Measurements from ENCODE around the gene KCNMA1.

The KCNMA1 gene

DNA sequence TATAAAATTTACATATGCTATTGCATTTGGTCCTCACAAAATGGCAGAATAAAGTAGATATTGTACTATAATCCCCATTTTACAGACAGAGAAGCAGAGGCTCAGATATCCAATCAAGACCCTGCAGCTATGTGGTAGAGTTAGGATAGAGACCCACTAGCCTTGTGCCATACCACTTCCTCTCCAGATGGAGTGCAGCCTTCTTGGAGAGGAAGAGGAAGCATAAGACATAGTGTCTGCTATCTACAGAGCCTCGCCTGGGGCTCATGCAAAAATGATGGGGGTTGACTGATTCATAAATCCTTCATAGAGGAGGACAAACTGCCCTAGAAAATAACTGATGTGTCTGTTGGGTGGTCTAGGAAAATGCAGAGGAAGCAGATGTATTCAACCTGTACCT lies 447.3 kb downstream of the KCNMA1 start:
- DNase-seq, result no peak

DNA sequence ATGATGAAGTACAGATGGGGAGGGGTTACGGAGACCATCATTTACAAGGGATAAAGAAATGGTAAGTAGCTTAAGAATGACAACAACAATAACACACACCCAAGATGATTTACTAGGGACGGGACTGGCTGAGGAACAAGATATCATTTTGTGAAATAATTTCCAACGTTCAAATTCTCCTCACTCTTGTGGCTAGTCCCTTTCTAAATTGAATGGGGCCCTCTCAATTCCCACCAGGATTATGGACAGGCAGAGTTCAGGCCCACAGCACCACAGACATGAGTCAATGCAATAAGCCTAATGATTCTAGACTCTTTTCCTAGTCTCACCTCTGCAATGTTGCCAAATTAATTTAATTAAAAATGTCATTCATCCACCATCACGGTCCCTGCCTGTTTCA lies 448.1 kb downstream of the KCNMA1 start:
- DNase-seq, result no peak

DNA sequence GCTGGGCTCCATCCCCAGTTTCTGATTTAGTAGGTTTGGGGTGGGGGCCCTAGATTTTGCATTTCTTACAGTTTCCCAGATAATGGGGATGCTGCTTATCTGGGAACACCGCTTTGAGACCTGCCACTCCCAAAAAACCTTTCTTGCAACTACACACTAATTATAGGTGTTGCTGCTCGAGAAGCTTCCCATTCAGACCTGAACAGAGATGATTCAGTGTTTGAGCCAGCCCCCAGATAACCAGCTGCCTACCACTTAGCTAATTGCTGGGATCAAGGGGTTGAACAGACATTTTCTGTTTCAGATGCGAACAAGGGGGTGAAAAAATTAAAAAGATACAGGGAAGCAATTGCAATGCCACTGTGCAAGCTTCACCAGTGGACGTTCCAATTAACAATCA lies 448.5 kb downstream of the KCNMA1 start:
- no peak for DNase-seq

DNA sequence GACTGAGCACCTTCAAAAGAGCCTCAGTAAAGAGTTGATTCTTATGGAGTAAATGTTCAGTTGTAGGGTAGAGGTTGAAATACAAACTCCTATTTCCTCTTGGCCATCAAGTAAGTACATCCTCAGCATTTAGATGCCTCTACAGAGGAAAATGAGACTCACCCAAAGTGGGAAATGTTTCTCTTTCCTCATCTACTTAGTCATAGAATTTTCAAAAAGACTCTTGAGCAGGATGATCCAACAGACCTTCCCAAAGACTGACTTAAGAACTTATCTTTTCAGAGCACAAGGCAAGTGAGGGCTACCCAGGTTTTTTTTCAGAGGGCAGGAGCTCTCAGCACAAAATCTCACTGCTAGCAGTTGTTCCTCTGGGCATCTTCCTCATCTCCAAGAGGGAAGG lies 449.1 kb downstream of the KCNMA1 start:
- peak; percentile 63 for DNase-seq

DNA sequence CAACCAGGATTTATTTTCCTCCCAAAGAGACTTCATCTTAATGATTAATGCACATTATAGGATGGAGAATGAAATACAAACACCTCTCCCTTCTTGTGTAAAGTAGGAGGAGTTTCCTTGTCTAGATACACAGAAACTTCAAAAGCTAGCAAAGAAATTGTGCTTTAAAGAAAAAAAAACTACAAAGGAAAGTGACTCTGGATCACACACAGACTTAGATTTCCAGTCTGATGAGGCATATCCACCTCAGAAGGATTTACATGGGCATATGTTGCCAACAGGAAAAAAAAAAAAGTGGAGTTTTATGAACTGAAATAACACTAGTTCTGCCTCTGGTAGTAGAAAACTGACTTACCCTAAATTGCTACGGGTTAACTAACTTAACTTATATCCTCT lies 449.6 kb downstream of the KCNMA1 start:
- no peak for DNase-seq

DNA sequence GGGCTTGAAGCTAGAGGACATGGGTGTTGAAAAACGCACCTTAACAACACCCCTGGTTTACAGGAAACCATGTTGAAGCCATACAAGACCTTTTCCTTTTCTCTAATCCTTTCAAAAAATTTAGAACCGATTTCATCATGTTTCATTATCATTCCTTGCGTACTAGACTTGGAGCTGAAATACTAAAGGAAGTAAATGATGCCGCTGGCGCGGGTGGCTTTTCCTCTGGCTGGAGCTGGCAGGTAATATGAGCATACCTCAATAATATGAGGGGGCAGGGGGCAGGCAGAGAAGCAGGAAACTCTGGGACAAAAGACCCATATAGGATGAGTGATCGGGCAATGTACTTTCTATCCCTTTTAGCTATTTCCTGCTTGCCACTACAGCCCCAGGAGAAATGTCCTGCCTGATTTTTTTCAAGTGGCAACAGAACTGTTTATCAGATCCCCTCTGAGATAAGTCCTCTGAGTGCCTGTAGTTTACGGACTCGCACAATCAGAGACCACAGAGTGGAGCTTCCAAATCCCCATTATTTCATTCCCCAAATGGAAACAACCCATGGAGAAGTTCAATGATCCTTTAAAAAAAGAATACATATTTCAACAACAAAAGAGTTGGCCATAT lies 450.1 kb downstream of the KCNMA1 start:
- no peak for DNase-seq

DNA sequence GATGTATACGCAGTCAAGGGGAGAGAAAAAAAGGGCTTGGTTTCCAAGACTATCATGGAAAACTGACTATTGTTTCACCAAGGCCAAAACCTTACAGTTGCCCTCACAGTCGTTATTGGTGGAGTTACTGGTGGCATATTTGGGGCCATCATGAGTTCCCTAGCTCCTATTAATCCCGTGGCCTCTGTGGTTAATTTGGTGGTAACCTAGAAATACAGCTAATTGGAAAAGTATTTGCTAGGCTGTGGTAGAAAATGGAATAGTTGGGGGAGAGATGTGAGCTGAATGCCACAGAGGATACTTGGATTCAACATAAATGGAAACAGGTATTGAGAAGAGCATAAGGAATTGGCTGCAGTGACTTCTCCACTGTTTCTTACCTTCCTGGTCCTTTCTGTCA lies 450.7 kb downstream of the KCNMA1 start:
- DNase-seq, result peak; percentile 75

DNA sequence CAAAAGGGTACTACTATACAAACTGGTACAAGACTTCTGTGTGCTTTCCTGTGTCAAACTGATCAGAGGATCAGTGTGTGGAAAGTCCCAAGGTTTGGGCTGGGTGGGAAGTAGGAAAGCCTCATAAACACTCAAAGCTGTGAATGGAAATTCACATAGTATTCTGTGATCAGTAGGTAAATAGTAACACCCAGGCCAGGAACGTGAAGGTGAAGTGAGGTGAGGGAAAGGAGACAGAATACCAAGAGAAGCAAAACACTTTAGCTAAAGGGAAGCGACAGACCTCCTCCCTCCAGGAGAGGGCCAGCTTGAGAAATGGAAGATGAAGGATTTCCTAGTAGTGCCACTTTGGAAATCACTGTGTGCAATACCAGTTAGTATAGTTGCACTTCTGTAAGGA lies 451.9 kb downstream of the KCNMA1 start:
- no peak for DNase-seq

DNA sequence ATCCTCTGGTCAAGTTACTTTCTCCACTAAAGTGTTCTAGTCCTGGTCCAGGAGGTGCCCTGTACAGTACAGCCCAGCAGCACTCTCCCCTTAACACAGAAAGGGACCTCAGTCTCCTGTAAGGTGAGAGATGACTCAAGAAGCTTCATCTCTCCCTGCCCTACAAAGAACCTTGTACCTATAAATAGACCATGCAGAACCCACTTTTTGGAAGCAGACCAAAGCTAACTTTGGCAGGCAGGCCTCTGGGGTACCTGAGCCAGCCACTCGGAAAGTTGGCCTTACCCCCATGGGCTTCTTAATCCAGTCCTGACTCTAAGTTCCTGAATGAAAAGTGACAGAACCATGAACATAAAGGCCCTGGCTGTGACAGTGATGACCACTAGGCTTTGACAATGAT lies 454.8 kb downstream of the KCNMA1 start:
- DNase-seq, result no peak

DNA sequence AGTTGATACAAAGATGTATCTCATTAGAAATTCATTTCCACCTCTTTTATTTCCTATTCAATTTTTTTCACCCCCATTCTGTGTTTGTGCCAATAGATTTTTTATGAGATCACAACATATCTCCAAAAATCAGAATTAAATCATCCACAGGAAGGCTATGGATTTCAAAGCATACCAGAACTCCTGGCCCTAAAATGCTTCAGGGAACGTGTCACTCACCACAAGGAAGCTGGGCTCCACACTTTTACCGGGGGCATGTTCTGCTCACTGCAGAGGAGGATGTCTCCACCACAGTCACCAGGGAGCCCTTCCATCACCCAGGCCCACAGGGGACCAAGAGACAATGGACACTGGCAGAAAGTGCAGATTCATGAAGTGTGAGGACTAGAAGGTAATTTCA lies 456.8 kb downstream of the KCNMA1 start:
- DNase-seq, result peak; percentile 85

DNA sequence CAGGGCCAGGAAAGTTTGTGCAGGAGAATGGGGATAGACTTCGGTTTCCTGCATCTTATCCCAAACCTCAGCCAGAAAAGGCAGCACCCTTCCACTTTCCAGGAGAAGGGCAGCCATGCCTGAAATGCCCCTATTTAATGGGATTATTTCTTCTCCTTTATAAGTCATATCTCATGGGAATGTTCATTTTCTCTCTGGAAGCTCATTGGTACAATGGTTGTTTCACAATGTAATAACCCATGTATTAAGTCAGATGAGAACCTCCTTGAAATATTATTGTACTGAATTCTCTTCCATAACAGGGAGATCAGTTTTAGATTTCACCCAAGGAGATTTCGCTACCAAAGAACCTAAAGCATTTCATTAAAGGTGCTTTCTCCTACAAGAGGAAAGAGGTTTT lies 457.5 kb downstream of the KCNMA1 start:
- DNase-seq, result no peak

DNA sequence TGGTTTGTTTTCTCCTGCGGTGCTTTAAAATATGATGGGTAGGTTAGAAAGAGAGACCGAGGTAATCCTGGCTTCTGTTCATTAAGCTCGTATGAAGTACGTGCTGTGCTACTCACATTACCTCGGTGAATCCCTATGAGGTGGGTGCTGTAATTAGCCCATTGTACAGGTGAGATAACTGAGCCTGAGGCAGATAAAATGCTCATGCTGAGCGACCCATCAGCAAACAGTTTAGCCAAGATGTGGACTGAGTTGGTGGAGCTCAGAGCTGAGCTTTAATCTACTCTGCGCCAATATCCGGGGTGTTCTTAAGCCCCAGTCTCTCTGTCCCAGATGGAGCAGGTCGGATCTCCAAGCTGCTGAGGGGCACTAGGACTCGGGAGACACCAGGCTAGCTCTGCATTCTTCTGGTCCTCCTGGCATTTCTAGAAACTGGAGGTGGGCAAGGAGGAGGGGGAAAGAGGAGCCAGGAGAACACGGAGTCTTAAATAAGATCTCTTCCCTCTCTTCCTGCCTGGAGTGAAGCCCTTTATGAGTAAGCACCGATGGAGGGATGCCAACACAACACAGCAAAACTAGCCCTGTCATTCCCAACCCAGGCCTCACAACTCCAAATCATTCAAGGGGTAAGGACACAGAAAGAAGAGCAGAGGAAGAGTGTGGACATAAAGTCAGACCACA lies 458.5 kb downstream of the KCNMA1 start:
- peak; percentile 98 for DNase-seq

DNA sequence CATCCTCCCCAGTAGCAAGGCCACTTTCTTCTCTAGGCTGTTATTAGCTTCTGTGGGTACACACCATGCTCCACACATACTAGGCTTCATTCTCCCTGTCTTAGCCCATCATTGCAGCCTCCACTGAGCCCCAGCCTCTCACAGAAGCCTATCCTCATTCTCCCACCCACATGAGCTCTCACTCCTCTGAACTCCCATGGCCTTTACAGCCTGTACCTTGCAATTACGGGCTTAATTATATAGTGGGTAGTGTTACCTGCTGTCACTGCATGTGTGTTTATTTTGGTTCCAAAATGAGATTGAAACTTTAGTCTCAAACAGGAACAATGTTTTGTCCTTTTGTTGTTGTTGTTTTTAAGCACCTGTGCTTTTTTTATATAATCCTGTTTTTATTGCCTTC lies 460.0 kb downstream of the KCNMA1 start:
- no peak for DNase-seq

DNA sequence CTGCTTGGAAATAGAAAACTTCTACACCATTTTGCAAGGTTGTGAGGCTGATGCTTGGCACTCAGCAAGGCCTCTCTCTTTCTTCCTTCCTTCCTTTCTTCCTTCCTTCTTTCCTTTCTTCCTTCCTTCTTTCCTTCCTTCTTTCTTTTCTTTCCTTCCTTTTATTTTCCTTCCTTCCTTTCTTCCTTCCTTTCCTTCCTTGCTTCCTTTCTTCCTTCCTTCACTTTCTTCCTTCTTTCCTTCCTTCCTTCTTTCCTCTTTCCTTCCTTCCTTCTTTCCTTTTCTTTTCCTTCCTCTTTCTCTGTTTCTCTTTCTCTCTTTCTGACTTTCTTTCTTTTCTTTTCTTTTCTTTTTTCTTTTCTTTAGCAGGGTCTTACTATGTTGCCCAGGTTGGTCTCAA lies 460.4 kb downstream of the KCNMA1 start:
- DNase-seq, result no peak

DNA sequence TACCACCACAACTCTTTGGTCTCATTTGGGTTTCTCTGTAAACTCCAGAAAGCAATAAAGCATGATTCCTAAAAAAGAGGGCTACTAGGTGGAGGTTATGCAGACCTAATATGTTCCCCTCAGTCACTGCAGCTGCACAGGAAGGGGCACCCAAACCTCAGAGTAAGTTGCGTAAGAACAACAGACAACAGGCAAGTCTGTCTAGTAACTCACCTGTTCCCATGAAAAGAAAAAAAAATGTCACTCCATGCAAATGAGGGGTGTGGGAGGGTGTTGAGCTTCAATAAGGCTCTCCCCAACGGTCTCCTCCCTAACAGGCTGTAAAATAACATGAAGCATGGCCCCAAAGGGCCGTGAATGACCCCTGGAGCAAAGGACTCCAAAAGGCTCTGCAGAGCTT lies 461.4 kb downstream of the KCNMA1 start:
- no peak for DNase-seq

DNA sequence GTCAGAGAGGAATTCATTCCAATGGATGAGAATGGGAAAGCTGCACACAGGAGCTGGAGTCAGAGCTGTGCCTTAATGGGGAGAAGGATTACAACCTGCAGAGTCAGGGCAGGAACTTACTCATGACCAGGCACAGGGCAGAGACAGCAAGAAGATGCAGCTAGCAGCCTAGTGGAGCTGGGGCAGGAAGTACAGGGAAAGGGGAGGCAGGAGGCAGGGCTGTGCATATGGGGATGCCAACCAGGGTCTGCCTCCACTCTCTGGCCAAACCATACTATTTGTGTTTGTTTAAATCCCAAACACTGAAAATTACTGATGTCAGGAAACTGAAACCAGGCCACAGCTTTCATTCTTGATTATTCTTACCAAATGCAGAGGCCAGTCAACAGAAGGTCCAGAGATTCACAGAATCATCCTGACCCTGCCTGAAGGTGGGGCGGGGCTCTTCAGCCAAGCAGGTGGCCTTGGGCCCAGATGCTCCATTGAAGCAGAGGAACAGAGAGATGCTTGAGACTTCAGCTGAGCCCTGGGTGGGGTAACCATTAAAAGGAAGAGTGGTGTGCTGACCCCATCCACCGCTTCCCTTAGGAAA lies 461.9 kb downstream of the KCNMA1 start:
- no peak for DNase-seq

DNA sequence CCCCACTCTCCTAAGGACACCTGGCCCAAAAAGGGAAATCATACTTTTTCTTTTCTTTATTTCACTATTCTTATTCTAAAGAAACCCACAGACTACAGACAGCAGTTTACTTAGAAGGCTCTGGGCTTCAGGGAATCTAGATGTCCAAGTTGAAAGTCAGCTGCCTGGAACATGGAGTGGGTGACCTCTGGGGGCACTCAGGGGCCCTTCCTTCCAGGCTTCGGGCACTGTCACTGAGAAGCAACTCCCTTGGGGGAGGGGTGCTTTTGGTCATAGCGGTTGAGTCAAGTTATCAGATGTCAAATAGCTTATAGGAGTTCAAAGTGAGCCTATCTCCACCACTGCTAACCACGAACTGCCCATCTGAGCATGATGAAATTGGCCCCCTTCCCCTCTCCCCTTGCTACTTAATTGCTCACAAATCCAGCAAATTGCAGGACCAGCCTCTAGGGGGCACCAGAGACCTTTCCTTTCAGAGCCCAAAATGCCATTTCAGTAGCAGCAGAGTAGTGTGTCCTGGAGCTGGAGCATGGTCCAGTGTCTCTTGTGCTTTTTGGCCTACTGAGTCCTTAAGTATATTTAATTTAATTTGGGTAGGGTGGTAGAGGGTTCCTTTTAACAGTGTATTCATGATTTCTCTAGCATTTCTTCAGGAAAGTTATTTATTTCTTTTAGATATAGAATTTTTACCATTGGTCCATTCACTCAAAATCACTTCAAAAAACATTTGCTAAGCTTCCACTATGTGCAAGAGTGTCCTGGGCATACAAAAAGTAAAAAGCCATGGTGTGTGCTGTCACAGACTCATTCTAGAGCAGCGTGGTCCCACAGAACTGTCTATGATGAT lies 463.8 kb downstream of the KCNMA1 start:
- peak; percentile 83 for DNase-seq

DNA sequence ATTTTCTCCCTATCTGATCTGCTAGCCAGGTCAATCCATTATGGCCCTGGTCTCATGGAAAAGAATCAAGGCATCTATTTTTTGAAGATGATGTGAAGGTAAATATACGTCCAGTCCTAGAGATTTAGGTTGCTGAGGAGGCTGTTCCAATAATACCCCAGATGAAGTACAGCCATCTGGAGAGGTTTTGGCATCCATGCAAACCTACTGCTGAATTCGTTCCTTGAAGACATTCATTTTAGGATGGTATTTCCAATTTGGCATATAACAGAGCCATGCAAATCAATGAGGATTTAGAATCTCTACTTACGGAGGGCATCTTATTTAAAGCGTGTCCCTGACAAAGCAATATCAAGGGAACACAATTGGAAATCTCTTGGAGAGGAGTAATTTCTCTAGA lies 465.5 kb downstream of the KCNMA1 start:
- DNase-seq, result no peak

DNA sequence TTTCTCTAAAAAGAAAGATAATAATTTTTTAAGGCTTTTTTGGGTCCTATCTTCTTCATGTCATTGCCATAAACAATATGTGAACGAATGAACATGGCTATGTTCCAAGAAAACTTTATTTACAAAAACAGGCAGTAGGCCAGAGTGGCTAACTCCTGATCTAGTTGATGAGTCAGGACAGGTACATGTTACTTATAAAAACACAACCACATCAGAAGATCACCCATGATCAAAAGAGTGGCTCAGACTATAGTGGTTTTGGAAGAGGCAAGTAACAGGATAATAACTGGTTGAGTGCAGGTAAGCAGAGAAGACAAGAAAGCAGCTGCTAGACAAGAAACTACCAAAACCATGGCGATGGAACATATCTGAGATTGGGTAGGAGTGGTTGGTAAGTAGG lies 468.7 kb downstream of the KCNMA1 start:
- no peak for DNase-seq

DNA sequence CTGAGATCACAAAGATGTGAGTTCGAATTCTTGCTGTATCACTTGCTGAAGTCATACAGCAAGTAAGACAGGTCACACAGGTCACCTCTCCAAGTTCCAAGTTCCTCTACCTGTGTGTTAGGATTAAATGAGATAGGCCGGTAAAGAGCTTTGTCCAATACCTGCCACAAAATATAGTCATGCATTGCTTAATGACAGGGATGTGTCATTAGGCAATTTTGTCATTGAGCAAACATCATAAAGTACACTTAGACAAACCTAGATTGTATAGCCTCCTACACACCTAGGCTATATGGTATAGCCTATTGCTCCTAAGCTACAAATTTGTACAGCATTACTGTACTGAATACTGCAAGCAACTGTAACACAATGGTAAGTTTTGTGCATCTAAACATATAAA lies 469.4 kb downstream of the KCNMA1 start:
- no peak for DNase-seq

DNA sequence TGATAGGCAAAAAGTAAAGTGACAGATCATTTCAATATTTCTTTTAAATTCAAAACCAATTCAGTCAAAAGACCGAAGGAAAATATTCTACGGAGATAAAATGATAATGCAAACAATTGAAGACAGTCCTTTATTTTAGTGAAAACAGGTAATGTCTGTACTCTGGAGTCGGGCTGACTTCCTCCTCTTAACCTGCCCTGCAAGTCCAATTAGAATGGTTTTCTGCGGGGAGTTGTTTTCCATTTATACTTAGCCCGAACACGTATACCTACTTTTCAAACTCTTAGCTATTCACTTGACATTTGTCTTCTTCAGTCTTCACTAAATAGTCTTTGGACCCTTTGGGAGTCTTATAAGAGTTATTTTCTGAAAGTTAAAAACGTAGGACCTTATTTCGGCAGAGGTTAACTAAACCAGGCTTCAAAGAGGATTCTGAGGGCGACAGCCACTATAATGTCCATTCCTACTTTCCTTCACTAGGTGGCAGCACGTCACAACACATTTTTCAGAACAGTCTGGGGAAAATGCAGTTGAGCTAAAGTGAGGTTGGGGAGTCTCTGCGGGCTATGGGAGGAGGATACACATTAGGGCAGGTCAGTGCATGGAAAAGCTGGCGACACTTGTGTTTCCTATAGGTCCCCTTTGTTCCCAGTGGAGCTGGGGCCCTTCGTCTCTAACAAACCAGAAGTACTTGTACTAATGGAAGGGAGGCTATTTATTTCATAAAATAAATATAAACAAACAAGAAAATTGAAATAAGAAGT lies 472.0 kb downstream of the KCNMA1 start:
- peak; percentile 75 for DNase-seq

DNA sequence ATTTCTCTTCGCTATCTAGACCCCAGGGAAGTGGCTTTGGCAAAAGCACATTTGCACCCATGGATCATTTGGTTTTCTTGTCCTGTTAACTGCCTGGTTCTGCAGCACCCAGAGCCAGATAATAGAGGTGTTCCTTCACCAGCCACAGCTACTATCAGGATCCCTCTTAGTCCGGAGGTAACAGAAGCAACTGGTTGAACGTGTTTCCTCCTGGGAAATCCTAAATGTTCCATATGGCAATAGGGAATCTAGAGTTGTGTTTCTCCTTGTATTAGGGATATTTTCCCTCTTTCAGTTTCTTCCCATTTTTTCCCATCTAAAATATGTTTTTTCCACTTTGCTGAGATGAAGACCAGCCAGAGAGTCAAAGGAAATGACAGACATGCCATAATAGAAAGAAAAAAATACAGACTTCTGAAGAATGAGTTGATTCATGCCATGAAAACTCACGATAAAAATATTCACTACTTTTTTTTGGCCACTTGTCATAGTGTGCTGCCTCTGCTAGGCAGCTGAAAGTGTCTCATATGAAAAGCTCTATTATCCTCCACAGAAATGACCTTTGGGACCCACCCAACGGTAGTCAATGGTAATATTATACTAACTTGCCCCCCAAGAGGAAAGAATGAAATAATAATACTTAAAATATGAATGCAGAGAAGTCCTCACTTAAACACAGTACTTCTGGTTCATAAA lies 472.8 kb downstream of the KCNMA1 start:
- DNase-seq, result peak; percentile 82
